Kidney (tissue), 14 donors: ENCODE data around the gene EDC3. TPM values are rescaled to one million over a fixed set of nuclear protein-coding genes. Genes with fewer than 3 reads are reported as not detected.
A peak's percentile ranks its signal among the peaks of the same experiment; 100 is the strongest.

Experiments used
- DNase-seq, 5 donors: peaks; one replicate each; pipeline ENCODE4 v3.0.0-alpha.2; 2013 to 2020
- FAIRE-seq: peaks from 2 replicates; lab custom pipeline; 2012; peaks lifted over from hg19 to GRCh38; lab: Jason Lieb, UNC
- H3K27ac ChIP-seq, 2 donors: one replicate each; pipeline ENCODE4 v1.7.0; 2013; ENCODE audit warnings: low read depth in 2 of 2, low read length in 2 of 2, inconsistent platforms in 1 of 2
- H3K27me3 ChIP-seq: one replicate; pipeline ENCODE4 v1.7.1; 2013; ENCODE audit warnings: low read length, inconsistent platforms; ENCODE audit not compliant: control insufficient read depth, insufficient read depth
- H3K36me3 ChIP-seq, 3 donors: one replicate each; pipeline versions ENCODE4 v1.7.0 to v1.7.1; 2013; ENCODE audit warnings: low read length in 3 of 3, control low read depth in 1 of 3, inconsistent platforms in 1 of 3; ENCODE audit not compliant: insufficient read depth in 3 of 3, control insufficient read depth in 2 of 3
- H3K4me1 ChIP-seq, 3 donors: one replicate each; pipeline versions ENCODE4 v1.7.0 to v1.7.1; 2013; ENCODE audit warnings: low read length in 3 of 3, inconsistent platforms in 1 of 3, low read depth in 1 of 3; ENCODE audit not compliant: control insufficient read depth in 2 of 3, insufficient read depth in 2 of 3
- H3K4me3 ChIP-seq, 3 donors: one replicate each; pipeline versions ENCODE4 v1.7.0 to v1.8.1; 2013; ENCODE audit warnings: low read length in 3 of 3, control low read depth in 1 of 3, inconsistent platforms in 1 of 3
- H3K9ac ChIP-seq, 3 donors: one replicate each; pipeline versions ENCODE4 v1.7.0 to v1.7.1; 2013; ENCODE audit warnings: low read length in 3 of 3, control low read depth in 1 of 3, inconsistent platforms in 1 of 3
- H3K9me3 ChIP-seq, 3 donors: one replicate each; pipeline versions ENCODE4 v1.7.0 to v1.7.1; 2013; ENCODE audit warnings: low read length in 3 of 3, control low read depth in 1 of 3, inconsistent platforms in 1 of 3; ENCODE audit not compliant: control insufficient read depth in 2 of 3, insufficient read depth in 1 of 3
- intact Hi-C: fragments of 100-400 bp; cut with DNase I; formaldehyde crosslinking; loops from one replicate; pipeline ENCODE4 v1.11.1; 2022
- polyA plus RNA-seq: library from polyadenylated mRNA; stranded (reverse); fragments of 350-450 nt; fragmentation: Illumina TruSeq; extraction: RNeasy Lipid Tissue Mini Kit (QIAGEN cat#74804); gene quantifications from one replicate; pipeline ENCODE4 v1.2.3, GENCODE V29; 2014; ENCODE audit warnings: low read depth, low replicate concordance; ENCODE audit not compliant: insufficient read depth
- total RNA-seq: library from RNA; stranded (reverse); fragmentation: NEBNext Ultra II Directional; extraction: Animal tissue kit (Norgen Biotek cat#: 25700); gene quantifications from one replicate; pipeline ENCODE4 v1.2.1, GENCODE V29; 2021
- TF ChIP-seq, protein P1 (sequence below): IDR thresholded peaks from 3 replicates; pipeline ENCODE4 v1.5.1; 2012; ENCODE audit warnings: mild to moderate bottlenecking, moderate library complexity, borderline replicate concordance; ENCODE audit not compliant: insufficient read depth; ENCODE audit errors: extremely low read depth
- donor health status: control.
- donor health status: control.
- donor health status: control.
- donor health status: control.
- donor health status: control.
- donor health status: DM: yes; HTN: yes; CAD: no.
- donor health status: Normal renal cell carcinoma (clear cell type).

The EDC3 gene
- total and polyA plus RNA-seq, 2 donors from 2014 or later: 11.5 to 27.7 TPM

DNA sequence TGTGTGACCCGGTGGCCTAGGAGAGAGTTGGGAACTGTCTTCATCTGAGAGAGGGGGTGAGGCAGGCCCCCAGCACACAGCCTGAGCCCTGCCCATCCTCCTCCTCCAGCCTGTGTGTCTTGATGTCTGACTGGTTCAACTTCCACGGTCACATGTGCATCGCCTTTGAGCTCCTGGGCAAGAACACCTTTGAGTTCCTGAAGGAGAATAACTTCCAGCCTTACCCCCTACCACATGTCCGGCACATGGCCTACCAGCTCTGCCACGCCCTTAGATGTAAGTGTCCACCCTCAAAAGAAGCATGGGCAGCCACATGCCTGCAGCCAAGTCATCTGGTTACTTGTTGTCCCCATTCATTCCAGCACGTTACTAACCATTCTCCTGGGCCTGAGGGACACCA is 70.1 kb downstream of the EDC3 start:
- no peak for DNase-seq
- H3K27me3 ChIP-seq: no peaks in the 10 kb centered on the region
- intact Hi-C loops: no loop called here

DNA sequence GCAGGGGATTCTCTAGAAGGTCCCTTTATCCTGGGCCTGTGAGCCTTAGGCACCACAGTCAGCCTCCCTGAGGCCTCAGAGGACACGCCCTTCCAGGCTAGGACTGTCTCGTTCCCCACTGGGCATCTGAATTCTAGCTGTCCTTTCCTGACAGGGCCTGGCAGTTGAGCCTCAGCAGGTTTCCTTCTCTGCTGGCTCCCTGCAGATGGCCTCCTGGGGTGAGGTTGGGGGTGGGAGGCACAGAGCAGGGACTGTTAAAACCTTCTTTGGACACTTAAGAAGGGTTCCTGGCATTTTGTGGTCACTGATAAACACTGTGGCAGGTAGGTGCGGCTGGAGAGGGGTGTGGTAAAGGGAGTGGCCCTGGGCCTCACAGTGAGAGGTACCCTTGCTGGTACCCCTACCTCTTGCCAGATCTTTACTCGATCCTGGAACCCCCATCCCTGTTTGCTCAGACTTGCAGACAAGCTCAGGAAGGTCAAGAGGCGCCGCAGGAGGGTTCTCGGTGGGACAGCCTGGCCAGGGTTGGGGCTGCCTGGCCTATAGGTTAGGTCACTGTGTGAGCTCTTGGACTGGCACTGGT is 71.7 kb downstream of the EDC3 start:
- no peak for FAIRE-seq
- no peak for DNase-seq
- Histone ChIP-seq H3K27me3 (no peaks in the 10 kb centered on the region), H3K27ac (no peak overlapping the region), H3K9me3 (no peaks in the 10 kb centered on the region), H3K4me3 (no peak overlapping the region), H3K4me1 (peaks cover 0 to 3% (median under 1%) of the 10 kb centered on the region in 3 donors), H3K9ac (no peak overlapping the region), H3K36me3 (peaks cover 14 to 97% (median 84%) of the 10 kb centered on the region in 3 donors)
- TF ChIP-seq, protein P1, sequence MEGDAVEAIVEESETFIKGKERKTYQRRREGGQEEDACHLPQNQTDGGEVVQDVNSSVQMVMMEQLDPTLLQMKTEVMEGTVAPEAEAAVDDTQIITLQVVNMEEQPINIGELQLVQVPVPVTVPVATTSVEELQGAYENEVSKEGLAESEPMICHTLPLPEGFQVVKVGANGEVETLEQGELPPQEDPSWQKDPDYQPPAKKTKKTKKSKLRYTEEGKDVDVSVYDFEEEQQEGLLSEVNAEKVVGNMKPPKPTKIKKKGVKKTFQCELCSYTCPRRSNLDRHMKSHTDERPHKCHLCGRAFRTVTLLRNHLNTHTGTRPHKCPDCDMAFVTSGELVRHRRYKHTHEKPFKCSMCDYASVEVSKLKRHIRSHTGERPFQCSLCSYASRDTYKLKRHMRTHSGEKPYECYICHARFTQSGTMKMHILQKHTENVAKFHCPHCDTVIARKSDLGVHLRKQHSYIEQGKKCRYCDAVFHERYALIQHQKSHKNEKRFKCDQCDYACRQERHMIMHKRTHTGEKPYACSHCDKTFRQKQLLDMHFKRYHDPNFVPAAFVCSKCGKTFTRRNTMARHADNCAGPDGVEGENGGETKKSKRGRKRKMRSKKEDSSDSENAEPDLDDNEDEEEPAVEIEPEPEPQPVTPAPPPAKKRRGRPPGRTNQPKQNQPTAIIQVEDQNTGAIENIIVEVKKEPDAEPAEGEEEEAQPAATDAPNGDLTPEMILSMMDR: no peak
- intact Hi-C loops: no loop called here

More for the DNA sequence above, 70.1 kb downstream of the EDC3 start:
- H3K9me3 ChIP-seq: no peaks in the 10 kb centered on the region
- no peaks in the 10 kb centered on the region for H3K4me1 ChIP-seq
- TF ChIP-seq, protein P1: no peak
- no peak overlapping the region for H3K4me3 ChIP-seq
- H3K27ac ChIP-seq: no peak overlapping the region
- FAIRE-seq: no peak
- no peak overlapping the region for H3K9ac ChIP-seq
- H3K36me3 ChIP-seq: peaks cover 11 to 92% (median 81%) of the 10 kb centered on the region in 3 donors

DNA sequence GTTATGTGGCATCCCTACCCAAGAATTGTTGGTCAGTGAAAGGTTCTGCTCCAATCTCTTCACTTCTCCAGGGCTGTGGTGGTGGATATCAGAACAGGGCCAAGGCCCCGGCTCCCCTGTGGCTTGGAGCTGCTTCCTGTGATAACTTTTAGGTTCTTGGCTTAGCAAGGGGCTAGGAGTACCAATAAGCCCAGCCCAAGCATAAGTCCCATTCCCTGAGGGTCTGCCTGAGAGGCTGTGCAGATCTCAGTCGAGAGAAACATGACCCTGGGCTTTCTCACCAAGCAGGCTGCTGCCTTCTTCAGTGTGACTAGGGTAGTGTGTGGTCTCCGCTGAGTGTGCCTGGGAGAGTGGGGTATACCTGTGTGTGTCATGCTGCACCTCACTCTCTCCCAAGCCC is 73.1 kb downstream of the EDC3 start:
- intact Hi-C loops: no loop called here
- FAIRE-seq: no peak

More for the DNA sequence above, 73.1 kb downstream of the EDC3 start:
- H3K27ac ChIP-seq: no peak overlapping the region
- H3K27me3 ChIP-seq: no peaks in the 10 kb centered on the region
- DNase-seq: peak in 1 of 5 donors; percentile 16
- TF ChIP-seq, protein P1: no peak
- peaks cover 0 to 13% (median 8%) of the 10 kb centered on the region in 3 donors for H3K4me1 ChIP-seq
- H3K4me3 ChIP-seq: no peak overlapping the region
- no peak overlapping the region for H3K9ac ChIP-seq
- H3K36me3 ChIP-seq: peaks cover 14 to 87% (median 72%) of the 10 kb centered on the region in 3 donors
- H3K9me3 ChIP-seq: no peaks in the 10 kb centered on the region
